Spleen (tissue), 11 donors: ENCODE data around the gene NOTCH2. TPM values are rescaled to one million over a fixed set of nuclear protein-coding genes. Genes with fewer than 3 reads are reported as not detected.

Experiments
- DNase-seq: peaks from one replicate; pipeline ENCODE4 v3.0.0-alpha.2; 2020
- H3K27ac ChIP-seq, 8 donors: fragments of 200-600 bp; sonication (generic) in 7 of 8; 1 replicate in 4 of 8; 2 replicates in 4 of 8; pipeline versions ENCODE4 v1.5.0 to v1.8.0; 2016 to 2021; ENCODE audit warnings: inconsistent platforms in 4 of 8, mild to moderate bottlenecking in 4 of 8, moderate library complexity in 1 of 8
- H3K27me3 ChIP-seq, 7 donors: fragments of 200-600 bp; sonication (generic) in 6 of 7; replicated peaks in 1 of 7; 1 replicate in 4 of 7; 2 replicates in 3 of 7; pipeline versions ENCODE4 v1.5.0 to v1.8.0; 2016 to 2021; ENCODE audit warnings: inconsistent platforms in 3 of 7, mild to moderate bottlenecking in 1 of 7
- H3K36me3 ChIP-seq, 6 donors: fragments of 200-600 bp; sonication (generic) in 5 of 6; 1 replicate in 4 of 6; 2 replicates in 2 of 6; pipeline versions ENCODE4 v1.5.0 to v1.8.0; 2016 to 2021; ENCODE audit warnings: inconsistent platforms in 2 of 6
- H3K4me1 ChIP-seq, 6 donors: fragments of 200-600 bp; sonication (generic) in 5 of 6; 1 replicate in 3 of 6; 2 replicates in 3 of 6; pipeline versions ENCODE4 v1.5.0 to v1.8.0; 2016 to 2021; ENCODE audit warnings: inconsistent platforms in 3 of 6
- H3K4me3 ChIP-seq, 8 donors: fragments of 200-600 bp; sonication (generic) in 7 of 8; 1 replicate in 4 of 8; 2 replicates in 4 of 8; pipeline versions ENCODE4 v1.5.0 to v1.8.0; 2016 to 2021; ENCODE audit warnings: inconsistent platforms in 4 of 8, mild to moderate bottlenecking in 4 of 8, moderate library complexity in 2 of 8
- H3K9me3 ChIP-seq, 8 donors: fragments of 200-600 bp; sonication (generic) in 7 of 8; 1 replicate in 4 of 8; 2 replicates in 4 of 8; pipeline versions ENCODE4 v1.5.0 to v1.8.0; 2016 to 2021; ENCODE audit warnings: inconsistent platforms in 4 of 8
- CTCF ChIP-seq, 11 experiments: fragments of 200-600 bp in 7 of 11; fragments of 450-650 bp in 4 of 11; sonication (generic) in 4 of 11; IDR thresholded peaks in 8 of 11; conservative IDR thresholded peaks in 3 of 11; 1 replicate in 7 of 11; 2 replicates in 4 of 11; pipeline versions ENCODE4 v1.4.0 to v1.8.0; 2016 to 2021; ENCODE audit warnings: antibody characterized with exemption in 11 of 11, inconsistent platforms in 4 of 11, mild to moderate bottlenecking in 1 of 11
- POLR2A ChIP-seq, 3 donors: fragments of 450-650 bp; IDR thresholded peaks; one replicate each; pipeline ENCODE4 v1.5.1; 2017; ENCODE audit warnings: antibody characterized with exemption in 3 of 3, mild to moderate bottlenecking in 1 of 3
- POLR2AphosphoS5 ChIP-seq, 3 donors: sonication (generic); formaldehyde crosslinking; IDR thresholded peaks; one replicate each; pipeline ENCODE4 v1.5.1; 2017; ENCODE audit warnings: antibody characterized with exemption in 3 of 3
- WGBS, 5 donors: extraction: QIAGEN DNeasy Blood & Tissue Kit in 3 of 5; methylation state at CpG; one replicate each; pipeline versions ENCODE4 v1.1.5 to v1.1.7; 2013 to 2018; 5-methylcytosine and 5-hydroxymethylcytosine counted together
- intact Hi-C: fragments of 100-400 bp; cut with DNase I; formaldehyde crosslinking; loops from one replicate; pipeline ENCODE4 v1.15.0; 2023; ENCODE audit warnings: low total_unique reads
- polyA plus RNA-seq, 3 donors: library from polyadenylated mRNA; stranded (reverse); fragments of 200-250 nt; gene quantifications; one replicate each; pipeline ENCODE4 v1.2.1, GENCODE V29; 2013
- total RNA-seq, 7 donors: library from RNA; depleted of rRNA in 3 of 7; stranded (reverse); fragments of >200 nt in 3 of 7; fragmentation: NEBNext Ultra II Directional in 4 of 7; extraction: Animal tissue kit (Norgen Biotek cat#: 25700) in 4 of 7; gene quantifications; one replicate each; pipeline versions ENCODE4 v1.1.0 to v1.2.1, GENCODE V29; 2016 to 2021
- donor health status: healthy with polysubstance abuse.
- donor health status: DM: no; HTN: no; CAD: no; lungs with moderate emphysema.
- donor health status: DM: no; HTN: no; CAD: no.
- donor health status: Bipolar disorder and iron deficiency.
- donor health status: healthy.
- donor health status: DM: no; HTN: no; CAD: no.
- donor health status: DM: yes; HTN: yes; CAD: no.

NOTCH2 gene
- total and polyA plus RNA-seq, 10 donors = 11.3 to 230 (median 138) TPM

- Histone ChIP-seq H3K36me3 (peaks cover 7 to 93% (median 61%) of the 10 kb centered on the region in 6 donors), H3K27me3 (no peaks in the 10 kb centered on the region), H3K27ac (no peak overlapping the region), H3K4me3 (no peak overlapping the region), H3K4me1 (peaks cover 0 to 5% (median 0%) of the 10 kb centered on the region in 6 donors), H3K9me3 (no peaks in the 10 kb centered on the region)
- TF ChIP-seq POLR2A (IDR thresholded peaks at IDR 0.05) = no peak
- no peak for TF ChIP-seq CTCF (IDR thresholded peaks at IDR 0.05 in 8 of 11, conservative IDR thresholded peaks at IDR 0.05 in 3 of 11)
- TF ChIP-seq POLR2AphosphoS5 (IDR thresholded peaks at IDR 0.05) = no peak
- intact Hi-C loops = no loop called here
- no peak for DNase-seq
Observed at GRCh38 chr1:119940697-119941096, 128.8 kb downstream of the NOTCH2 start.

GRCh38 chr1:119937198-119937597 is 132.3 kb downstream of the NOTCH2 start:
- no peak overlapping the region for H3K27ac ChIP-seq
- peaks cover 15 to 100% (median 92%) of the 10 kb centered on the region in 6 donors for H3K36me3 ChIP-seq
- peaks cover 8 to 21% (median 17%) of the 10 kb centered on the region in 8 donors for H3K9me3 ChIP-seq
- no peaks in the 10 kb centered on the region for H3K4me1 ChIP-seq
- no peak for DNase-seq
- TF ChIP-seq POLR2AphosphoS5 (IDR thresholded peaks at IDR 0.05) (no peak), POLR2A (IDR thresholded peaks at IDR 0.05) (no peak), CTCF (IDR thresholded peaks at IDR 0.05 in 8 of 11, conservative IDR thresholded peaks at IDR 0.05 in 3 of 11) (no peak)
- WGBS, 5 donors = 91 to 97% (median 96%) methylated on average over 5 of the region's 5 CpGs
- no peak overlapping the region for H3K4me3 ChIP-seq
- intact Hi-C loops = no loop called here
- H3K27me3 ChIP-seq = no peaks in the 10 kb centered on the region

- Histone ChIP-seq H3K4me1 (no peaks in the 10 kb centered on the region), H3K9me3 (peaks cover 8 to 21% (median 17%) of the 10 kb centered on the region in 8 donors), H3K27me3 (no peaks in the 10 kb centered on the region), H3K4me3 (no peak overlapping the region), H3K36me3 (peaks cover 15 to 100% (median 83%) of the 10 kb centered on the region in 6 donors), H3K27ac (no peak overlapping the region)
- TF ChIP-seq CTCF (IDR thresholded peaks at IDR 0.05 in 8 of 11, conservative IDR thresholded peaks at IDR 0.05 in 3 of 11) (no peak), POLR2A (IDR thresholded peaks at IDR 0.05) (no peak), POLR2AphosphoS5 (IDR thresholded peaks at IDR 0.05) (no peak)
- DNase-seq = no peak
- intact Hi-C loops = no loop called here
- 86 to 95% (median 92%) methylated on average over 2 of the region's 2 CpGs for WGBS, 5 donors
Observed at GRCh38 chr1:119935915-119936314, 133.5 kb downstream of the NOTCH2 start.

- Histone ChIP-seq H3K4me1 (no peaks in the 10 kb centered on the region), H3K27ac (no peak overlapping the region), H3K9me3 (peaks cover 8 to 21% (median 17%) of the 10 kb centered on the region in 8 donors), H3K36me3 (peaks cover 14 to 100% (median 77%) of the 10 kb centered on the region in 6 donors), H3K4me3 (no peak overlapping the region), H3K27me3 (no peaks in the 10 kb centered on the region)
- intact Hi-C loops = no loop called here
- WGBS, 5 donors = 68 to 96% (median 90%) methylated on average over 1 of the region's 1 CpG
- DNase-seq = no peak
- TF ChIP-seq POLR2AphosphoS5 (IDR thresholded peaks at IDR 0.05) (no peak), POLR2A (IDR thresholded peaks at IDR 0.05) (no peak), CTCF (IDR thresholded peaks at IDR 0.05 in 8 of 11, conservative IDR thresholded peaks at IDR 0.05 in 3 of 11) (no peak)
Observed at GRCh38 chr1:119935373-119935772, 134.1 kb downstream of the NOTCH2 start.
